Hepatocyte (in vitro differentiated cells): ENCODE data around the gene VASH1. TPM values are rescaled to one million over a fixed set of nuclear protein-coding genes. Genes with fewer than 3 reads are reported as not detected.
"Not testable (repeated sequence)": the region's sequence is repeated elsewhere in the genome, so short reads cannot be mapped to it uniquely, and the experiment has no call there.

ENCODE experiments used
- DNase-seq: peaks from one replicate; pipeline ENCODE4 v3.0.0-alpha.2; 2016; ENCODE audit warnings: low spot score
- H2AFZ ChIP-seq: fragments of 200-600 bp; sonication (generic); 2 replicates; pipeline ENCODE4 v1.6.0; 2016; ENCODE audit warnings: antibody characterized with exemption, mild to moderate bottlenecking
- H3K27ac ChIP-seq: fragments of 200-600 bp; sonication (generic); 2 replicates; pipeline ENCODE4 v1.5.1; 2016; ENCODE audit warnings: mild to moderate bottlenecking
- H3K27me3 ChIP-seq: fragments of 200-600 bp; sonication (generic); 2 replicates; pipeline ENCODE4 v1.6.1; 2016
- H3K36me3 ChIP-seq: fragments of 200-600 bp; sonication (generic); replicated peaks from 2 replicates; pipeline ENCODE4 v1.5.1; 2016; ENCODE audit warnings: low read depth; ENCODE audit not compliant: insufficient read depth
- H3K4me1 ChIP-seq: fragments of 200-600 bp; sonication (generic); 2 replicates; pipeline ENCODE4 v1.5.1; 2016; ENCODE audit warnings: mild to moderate bottlenecking, moderate library complexity; ENCODE audit not compliant: insufficient read depth
- H3K4me2 ChIP-seq: fragments of 200-600 bp; sonication (generic); 2 replicates; pipeline ENCODE4 v1.6.0; 2016
- H3K4me3 ChIP-seq: fragments of 200-600 bp; sonication (generic); 2 replicates; pipeline ENCODE4 v1.5.1; 2016; ENCODE audit warnings: mild to moderate bottlenecking
- H3K79me2 ChIP-seq: fragments of 200-600 bp; sonication (generic); 2 replicates; pipeline ENCODE4 v1.6.0; 2017; ENCODE audit warnings: mild to moderate bottlenecking
- H3K9me2 ChIP-seq: fragments of 200-600 bp; sonication (generic); replicated peaks from 2 replicates; pipeline ENCODE4 v1.6.0; 2017; ENCODE audit warnings: mild to moderate bottlenecking; ENCODE audit not compliant: insufficient read depth
- H3K9me3 ChIP-seq: fragments of 200-600 bp; sonication (generic); 2 replicates; pipeline ENCODE4 v1.5.1; 2016; ENCODE audit warnings: low read depth, mild to moderate bottlenecking
- H4K20me1 ChIP-seq: fragments of 200-600 bp; sonication (generic); 2 replicates; pipeline ENCODE4 v1.6.0; 2016; ENCODE audit warnings: mild to moderate bottlenecking; ENCODE audit not compliant: insufficient read depth, poor library complexity, severe bottlenecking
- EZH2 ChIP-seq: fragments of 200-600 bp; sonication (generic); IDR thresholded peaks from 2 replicates; pipeline ENCODE4 v1.6.1; 2016; ENCODE audit warnings: antibody characterized with exemption, mild to moderate bottlenecking, borderline replicate concordance
- EZH2phosphoT487 ChIP-seq: fragments of 200-600 bp; sonication (generic); IDR thresholded peaks from one replicate; pipeline ENCODE4 v1.6.1; 2018; ENCODE audit warnings: antibody characterized with exemption, mild to moderate bottlenecking, low read depth, moderate library complexity; ENCODE audit not compliant: unreplicated experiment, severe bottlenecking
- WGBS: methylation state at CpG from one replicate; pipeline ENCODE4 v1.1.6; 2016; ENCODE audit warnings: low lambda C conversion rate; ENCODE audit errors: missing lambda C conversion rate; 5-methylcytosine and 5-hydroxymethylcytosine counted together
- polyA plus RNA-seq: library from polyadenylated mRNA; unstranded; fragments of >200 nt; fragmentation: Nextera tagmentation; extraction: Ambion mirVana; gene quantifications from 2 replicates; pipeline ENCODE4 v1.2.1, GENCODE V29; 2016
- total RNA-seq: library from RNA; depleted of rRNA; stranded (reverse); fragments of >200 nt; gene quantifications from 2 replicates; pipeline ENCODE4 v1.2.3, GENCODE V29; 2014
- TF ChIP-seq, protein P1 (sequence below): fragments of 200-600 bp; sonication (generic); IDR thresholded peaks from 2 replicates; pipeline ENCODE4 v1.5.1; 2016; ENCODE audit warnings: antibody characterized with exemption, mild to moderate bottlenecking; ENCODE audit not compliant: poor library complexity

The VASH1 gene
- total and polyA plus RNA-seq, 2 experiments from 2014 or later, result 4.8 to 6.3 TPM

GRCh38 chr14:76727384-76727783, 33.9 kb upstream of the VASH1 start:
- no peak for DNase-seq
- Histone ChIP-seq H3K4me3 (no peak overlapping the region), H3K79me2 (no peaks in the 10 kb centered on the region), H3K36me3 (no peaks in the 10 kb centered on the region), H3K4me2 (no peak overlapping the region), H3K4me1 (no peaks in the 10 kb centered on the region), H3K9me3 (no peaks in the 10 kb centered on the region), H3K27ac (no peak overlapping the region), H3K9me2 (no peaks in the 10 kb centered on the region), H3K27me3 (peaks cover 4% of the 10 kb centered on the region), H4K20me1 (no peaks in the 10 kb centered on the region), H2AFZ (no peak overlapping the region)
- TF ChIP-seq EZH2phosphoT487, result no peak
- TF ChIP-seq, protein P1, sequence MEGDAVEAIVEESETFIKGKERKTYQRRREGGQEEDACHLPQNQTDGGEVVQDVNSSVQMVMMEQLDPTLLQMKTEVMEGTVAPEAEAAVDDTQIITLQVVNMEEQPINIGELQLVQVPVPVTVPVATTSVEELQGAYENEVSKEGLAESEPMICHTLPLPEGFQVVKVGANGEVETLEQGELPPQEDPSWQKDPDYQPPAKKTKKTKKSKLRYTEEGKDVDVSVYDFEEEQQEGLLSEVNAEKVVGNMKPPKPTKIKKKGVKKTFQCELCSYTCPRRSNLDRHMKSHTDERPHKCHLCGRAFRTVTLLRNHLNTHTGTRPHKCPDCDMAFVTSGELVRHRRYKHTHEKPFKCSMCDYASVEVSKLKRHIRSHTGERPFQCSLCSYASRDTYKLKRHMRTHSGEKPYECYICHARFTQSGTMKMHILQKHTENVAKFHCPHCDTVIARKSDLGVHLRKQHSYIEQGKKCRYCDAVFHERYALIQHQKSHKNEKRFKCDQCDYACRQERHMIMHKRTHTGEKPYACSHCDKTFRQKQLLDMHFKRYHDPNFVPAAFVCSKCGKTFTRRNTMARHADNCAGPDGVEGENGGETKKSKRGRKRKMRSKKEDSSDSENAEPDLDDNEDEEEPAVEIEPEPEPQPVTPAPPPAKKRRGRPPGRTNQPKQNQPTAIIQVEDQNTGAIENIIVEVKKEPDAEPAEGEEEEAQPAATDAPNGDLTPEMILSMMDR, result no peak
- TF ChIP-seq EZH2, result no peak
- 80% methylated on average over 4 of the region's 4 CpGs for WGBS

DNA sequence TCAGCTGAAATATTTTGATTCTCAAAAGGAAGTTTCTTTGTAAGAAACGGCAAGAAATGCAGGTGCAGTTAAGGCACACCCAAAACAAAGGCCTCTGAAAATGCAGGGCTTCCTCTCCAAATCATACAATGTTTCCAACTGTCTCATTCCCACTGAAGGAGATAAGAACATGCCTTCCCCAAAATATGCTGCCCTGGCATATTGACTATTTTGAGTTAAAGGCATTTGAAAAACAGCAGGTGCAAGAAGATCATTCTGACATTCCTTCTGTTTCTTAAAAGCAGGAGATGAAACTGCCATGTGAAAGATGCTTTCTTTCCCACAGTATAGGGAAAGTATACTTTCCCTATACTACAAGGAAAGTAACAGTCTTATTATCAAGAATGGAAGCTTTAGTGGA, 33.4 kb upstream of the VASH1 start:
- WGBS, result 96% methylated on average over 1 of the region's 1 CpG
- no peak for DNase-seq
- H3K4me3 ChIP-seq, result no peak overlapping the region
- no peaks in the 10 kb centered on the region for H3K9me2 ChIP-seq
- no peaks in the 10 kb centered on the region for H4K20me1 ChIP-seq
- H3K9me3 ChIP-seq, result no peaks in the 10 kb centered on the region
- no peak overlapping the region for H3K27ac ChIP-seq
- H3K4me1 ChIP-seq, result no peaks in the 10 kb centered on the region
- TF ChIP-seq EZH2phosphoT487, result no peak
- no peak for TF ChIP-seq EZH2
- TF ChIP-seq, protein P1, result no peak
- H3K27me3 ChIP-seq, result peaks cover 4% of the 10 kb centered on the region
- no peaks in the 10 kb centered on the region for H3K36me3 ChIP-seq
- no peak overlapping the region for H2AFZ ChIP-seq
- no peaks in the 10 kb centered on the region for H3K79me2 ChIP-seq
- no peak overlapping the region for H3K4me2 ChIP-seq

DNA sequence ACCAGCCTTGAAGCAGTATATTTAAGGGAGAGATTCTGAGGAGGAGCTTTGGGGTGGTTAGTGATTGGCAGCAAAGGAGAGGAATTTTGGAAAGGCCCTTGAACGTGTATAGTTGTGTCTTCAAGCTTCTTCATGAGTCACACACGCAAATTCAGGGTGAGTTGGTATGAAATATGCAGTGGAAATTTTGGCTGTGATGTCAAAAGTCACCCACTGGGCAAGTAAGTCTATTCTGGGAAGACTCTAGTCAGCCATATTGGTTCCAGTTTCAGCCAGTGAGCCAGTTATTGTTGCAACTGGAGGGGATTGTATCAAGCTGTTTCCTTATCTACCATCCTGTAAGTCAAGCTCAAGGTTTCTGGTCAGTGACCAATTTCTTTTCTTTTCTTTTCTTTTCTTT, 32.0 kb upstream of the VASH1 start:
- Histone ChIP-seq H2AFZ (no peak overlapping the region), H3K4me3 (no peak overlapping the region), H3K79me2 (no peaks in the 10 kb centered on the region), H3K4me1 (no peaks in the 10 kb centered on the region), H3K27ac (no peak overlapping the region), H4K20me1 (no peaks in the 10 kb centered on the region), H3K9me2 (no peaks in the 10 kb centered on the region), H3K4me2 (no peak overlapping the region), H3K36me3 (no peaks in the 10 kb centered on the region), H3K27me3 (peaks cover 4% of the 10 kb centered on the region), H3K9me3 (no peaks in the 10 kb centered on the region)
- no peak for TF ChIP-seq EZH2phosphoT487
- TF ChIP-seq, protein P1, result no peak
- no peak for DNase-seq
- 73% methylated on average over 2 of the region's 2 CpGs for WGBS

DNA sequence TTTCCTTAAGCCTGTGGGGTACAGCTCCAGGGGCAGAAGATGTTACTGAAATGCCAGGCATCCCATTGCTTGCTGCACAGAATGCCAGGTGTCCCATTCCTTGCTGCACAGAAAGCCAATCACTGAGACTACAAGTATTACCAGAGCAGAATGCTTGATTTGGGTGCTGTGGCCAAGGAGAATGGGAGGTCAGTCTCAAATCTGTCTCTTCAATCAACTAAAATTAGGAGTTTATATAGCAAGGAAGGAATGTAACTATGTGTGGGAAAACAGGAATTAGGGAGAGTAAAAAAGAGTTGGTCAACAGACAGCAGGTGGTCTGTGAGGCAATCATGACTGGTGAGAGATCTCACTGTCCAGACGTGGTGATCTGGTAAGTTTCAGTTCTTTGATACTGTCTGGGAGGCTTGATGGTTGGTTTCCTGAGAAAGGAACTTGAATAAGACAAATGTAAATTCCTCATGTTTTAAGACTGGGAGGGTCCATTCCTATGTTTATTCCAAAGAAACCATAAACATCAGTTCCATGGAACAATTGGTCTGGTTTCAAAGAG, 31.2 kb upstream of the VASH1 start:
- no peak overlapping the region for H3K27ac ChIP-seq
- no peak overlapping the region for H3K4me2 ChIP-seq
- TF ChIP-seq, protein P1, result no peak
- TF ChIP-seq EZH2, result no peak
- TF ChIP-seq EZH2phosphoT487, result no peak
- no peaks in the 10 kb centered on the region for H3K9me3 ChIP-seq
- no peak for DNase-seq
- no peaks in the 10 kb centered on the region for H3K36me3 ChIP-seq
- no peak overlapping the region for H3K4me3 ChIP-seq
- 50% methylated on average over 1 of the region's 1 CpG for WGBS
- no peaks in the 10 kb centered on the region for H3K9me2 ChIP-seq
- H2AFZ ChIP-seq, result no peak overlapping the region
- H4K20me1 ChIP-seq, result no peaks in the 10 kb centered on the region
- peaks cover 4% of the 10 kb centered on the region for H3K27me3 ChIP-seq
- H3K79me2 ChIP-seq, result no peaks in the 10 kb centered on the region
- no peaks in the 10 kb centered on the region for H3K4me1 ChIP-seq

DNA sequence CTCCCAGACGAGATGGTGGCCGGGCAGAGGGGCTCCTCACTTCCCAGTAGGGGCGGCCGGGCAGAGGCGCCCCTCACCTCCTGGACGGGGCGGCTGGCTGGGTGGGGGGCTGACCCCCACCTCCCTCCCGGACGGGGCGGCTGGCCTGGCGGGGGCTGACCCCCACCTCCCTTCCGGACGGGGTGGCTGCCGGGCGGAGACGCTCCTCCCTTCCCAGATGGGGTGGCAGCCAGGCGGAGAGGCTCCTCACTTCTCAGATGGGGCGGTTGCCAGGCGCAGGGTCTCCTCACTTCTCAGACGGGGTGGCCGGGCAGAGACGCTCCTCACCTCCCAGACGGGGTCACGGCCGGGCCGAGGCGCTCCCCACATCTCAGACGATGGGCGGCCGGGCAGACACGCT, 26.8 kb upstream of the VASH1 start:
- not testable (repeated sequence) for H2AFZ ChIP-seq, H3K9me3 ChIP-seq, H3K27me3 ChIP-seq, H3K36me3 ChIP-seq, H3K9me2 ChIP-seq, DNase-seq, H3K4me3 ChIP-seq, H3K79me2 ChIP-seq, H3K4me2 ChIP-seq, H3K4me1 ChIP-seq, H3K27ac ChIP-seq, H4K20me1 ChIP-seq
- 95% methylated on average over 11 of the region's 31 CpGs for WGBS
